ENCODE measurements around the gene ZNF438. TPM values are rescaled to one million over a fixed set of nuclear protein-coding genes. Genes with fewer than 3 reads are reported as not detected.

The ZNF438 gene
- total RNA-seq, 1 experiment from 2014 or later: 2.0 TPM

- Histone ChIP-seq H3K9me3 (ENCODE audit: low read depth, low read length, poor library complexity, severe bottlenecking) (no peaks in the 10 kb centered on the region), H3K4me3 (ENCODE audit: low read depth, low read length, poor library complexity, severe bottlenecking) (no peak overlapping the region), H3K27ac (ENCODE audit: low read depth, low read length, poor library complexity, severe bottlenecking) (no peak overlapping the region), H3K36me3 (ENCODE audit: insufficient read depth, low read length, poor library complexity, severe bottlenecking) (no peaks in the 10 kb centered on the region), H3K4me1 (ENCODE audit: insufficient read depth, low read length, poor library complexity, severe bottlenecking) (no peaks in the 10 kb centered on the region), H3K27me3 (replicated peaks; ENCODE audit: insufficient read depth, low read depth, low read length, poor library complexity) (no peaks in the 10 kb centered on the region)
- ChIA-PET POLR2A (ENCODE audit: low non-redundant PET) (no interaction called here), CTCF (no interaction called here)
- TF ChIP-seq CTCF (conservative IDR thresholded peaks at IDR 0.05; ENCODE audit: low read depth, low read length) (no peak), EZH2 (IDR thresholded peaks at IDR 0.05; ENCODE audit: borderline replicate concordance, low read depth, low read length, poor library complexity, severe bottlenecking) (no peak)
- intact Hi-C loops (cut with micrococcal nuclease; ENCODE audit: unreplicated experiment): no loop called here
- DNase-seq (ENCODE audit: low spot score): no peak
- no TSS peak for BruUV-seq (replicated peaks)
These were observed 198.1 kb downstream of the ZNF438 start for GRCh38 chr10:30833628-30833970.

GRCh38 chr10:30832749-30833627 lies 198.7 kb downstream of the ZNF438 start:
- H3K9me3 ChIP-seq (ENCODE audit: low read depth, low read length, poor library complexity, severe bottlenecking): no peaks in the 10 kb centered on the region
- no peaks in the 10 kb centered on the region for H3K27me3 ChIP-seq (replicated peaks; ENCODE audit: insufficient read depth, low read depth, low read length, poor library complexity)
- no peak overlapping the region for H3K27ac ChIP-seq (ENCODE audit: low read depth, low read length, poor library complexity, severe bottlenecking)
- DNase-seq (ENCODE audit: low spot score): no peak
- H3K4me3 ChIP-seq (ENCODE audit: low read depth, low read length, poor library complexity, severe bottlenecking): no peak overlapping the region
- TF ChIP-seq EZH2 (IDR thresholded peaks at IDR 0.05; ENCODE audit: borderline replicate concordance, low read depth, low read length, poor library complexity, severe bottlenecking): no peak
- TF ChIP-seq CTCF (conservative IDR thresholded peaks at IDR 0.05; ENCODE audit: low read depth, low read length): no peak
- POLR2A ChIA-PET (ENCODE audit: low non-redundant PET): no interaction called here
- H3K4me1 ChIP-seq (ENCODE audit: insufficient read depth, low read length, poor library complexity, severe bottlenecking): no peaks in the 10 kb centered on the region
- H3K36me3 ChIP-seq (ENCODE audit: insufficient read depth, low read length, poor library complexity, severe bottlenecking): no peaks in the 10 kb centered on the region
- intact Hi-C loops (cut with micrococcal nuclease; ENCODE audit: unreplicated experiment): no loop called here
- CTCF ChIA-PET: no interaction called here
- no TSS peak for BruUV-seq (replicated peaks)

- BruUV-seq (replicated peaks): no TSS peak
- no peaks in the 10 kb centered on the region for H3K9me3 ChIP-seq (ENCODE audit: low read depth, low read length, poor library complexity, severe bottlenecking)
- H3K36me3 ChIP-seq (ENCODE audit: insufficient read depth, low read length, poor library complexity, severe bottlenecking): no peaks in the 10 kb centered on the region
- no peak for TF ChIP-seq EZH2 (IDR thresholded peaks at IDR 0.05; ENCODE audit: borderline replicate concordance, low read depth, low read length, poor library complexity, severe bottlenecking)
- no peak for TF ChIP-seq CTCF (conservative IDR thresholded peaks at IDR 0.05; ENCODE audit: low read depth, low read length)
- intact Hi-C loops (cut with micrococcal nuclease; ENCODE audit: unreplicated experiment): no loop called here
- H3K27me3 ChIP-seq (replicated peaks; ENCODE audit: insufficient read depth, low read depth, low read length, poor library complexity): no peaks in the 10 kb centered on the region
- ChIA-PET POLR2A (ENCODE audit: low non-redundant PET) (no interaction called here), CTCF (no interaction called here)
- no peaks in the 10 kb centered on the region for H3K4me1 ChIP-seq (ENCODE audit: insufficient read depth, low read length, poor library complexity, severe bottlenecking)
- DNase-seq (ENCODE audit: low spot score): no peak
- no peak overlapping the region for H3K27ac ChIP-seq (ENCODE audit: low read depth, low read length, poor library complexity, severe bottlenecking)
- no peak overlapping the region for H3K4me3 ChIP-seq (ENCODE audit: low read depth, low read length, poor library complexity, severe bottlenecking)
These were observed 199.5 kb downstream of the ZNF438 start for GRCh38 chr10:30832001-30832748.
